ENCODE measurements around the gene EOMES. TPM values are rescaled to one million over a fixed set of nuclear protein-coding genes. Genes with fewer than 3 reads are reported as not detected.

Gene EOMES
- total and polyA plus RNA-seq, 2 of the 8 experiments (the other 6 are each of a cell fraction or from before 2014, with no cell fraction given), result 0.09 to 0.47 TPM

DNA sequence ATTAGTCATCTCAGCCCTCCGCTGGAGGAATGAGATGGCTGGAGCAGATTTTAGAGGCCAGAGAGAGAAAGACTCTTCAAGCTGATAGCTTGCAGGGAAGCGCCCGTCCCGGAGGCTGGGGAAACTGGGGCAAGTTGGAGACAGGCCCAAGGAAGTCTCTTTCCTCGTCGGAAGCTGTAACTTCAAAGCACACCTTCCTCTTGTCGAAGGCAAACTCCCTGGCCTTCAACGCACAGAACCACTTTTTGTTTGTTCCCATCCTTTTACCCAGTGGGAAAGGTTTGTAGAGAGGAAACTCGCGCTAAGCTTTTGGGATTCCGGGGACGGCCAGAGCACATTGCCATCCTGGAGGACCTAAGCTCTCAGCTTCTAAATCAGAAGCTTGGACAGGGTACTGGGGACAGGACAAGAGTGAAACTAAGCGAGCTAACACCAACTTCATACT, 900 bp upstream of the EOMES start:
- H4K8ac ChIP-seq (ENCODE audit: extremely low read depth, insufficient read depth, low read length), result no peak overlapping the region
- no peaks in the 10 kb centered on the region for H3K79me1 ChIP-seq (ENCODE audit: low read depth, low read length)
- 4% methylated on average over 13 of the region's 13 CpGs; no CpG with 5 or more reads in 1 of the 2 experiments for WGBS, 2 experiments (ENCODE audit: extremely low coverage in 1 of 2, insufficient coverage in 1 of 2, insufficient read length in 1 of 2, insufficient replicate concordance in 2 of 2, low coverage in 1 of 2, low lambda C conversion rate in 2 of 2, missing lambda C conversion rate in 1 of 2)
- POLR2A ChIA-PET (ENCODE audit: partially characterized antibody), result no interaction called here
- no peak overlapping the region for H3K23ac ChIP-seq (ENCODE audit: insufficient read length)
- peak overlapping the region in 3 of 4 experiments; percentile 46 to 64 (median 55); a peak in 4 of 8 replicates for H3K4me3 ChIP-seq (ENCODE audit: extremely low read depth in 1 of 4, insufficient read depth in 2 of 4, low read depth in 3 of 4, low read length in 4 of 4)
- CTCF ChIA-PET (ENCODE audit: partially characterized antibody), result interaction anchor here (0.6 to 6.8 kb wide), 14 partner anchors 8 to 612 kb away, joined by 3 to 70 read pairs (median 5); no protein-coding TSS in a partner anchor
- H2BK15ac ChIP-seq (ENCODE audit: low read length), result no peak overlapping the region
- H2BK12ac ChIP-seq (ENCODE audit: low read depth, low read length), result peak overlapping the region; percentile 42; the same call in 1 of the 2 replicates
- no peak overlapping the region for H2BK5ac ChIP-seq (ENCODE audit: low read depth, low read length)
- H3K4ac ChIP-seq (replicated peaks; ENCODE audit: insufficient read length, low read depth, low read length), result no peak overlapping the region
- H3K23me2 ChIP-seq (ENCODE audit: low read depth, low read length), result peaks cover 14% of the 10 kb centered on the region
- H3K14ac ChIP-seq (ENCODE audit: insufficient read length), result no peak overlapping the region
- H3K27ac ChIP-seq (ENCODE audit: low read depth, low read length), result no peak overlapping the region
- no peaks in the 10 kb centered on the region for H3K79me2 ChIP-seq (ENCODE audit: control insufficient read depth in 1 of 2, insufficient read depth in 2 of 2, low read length in 2 of 2)
- H3K27me3 ChIP-seq (replicated peaks in 1 of 4; ENCODE audit: control insufficient read depth in 3 of 4, extremely low read depth in 1 of 4, insufficient read depth in 3 of 4, low read length in 3 of 4), result peaks cover 73 to 100% (median 88%) of the 10 kb centered on the region in 4 experiments
- no peak overlapping the region for H4K91ac ChIP-seq (replicated peaks; ENCODE audit: insufficient read length, low read length)
- no peak overlapping the region for H2AK5ac ChIP-seq (ENCODE audit: low read depth, low read length)
- H3K4me1 ChIP-seq (replicated peaks in 1 of 4; ENCODE audit: control insufficient read depth in 3 of 4, insufficient read depth in 4 of 4, low read length in 3 of 4), result peaks cover 10 to 33% (median 14%) of the 10 kb centered on the region in 4 experiments
- FAIRE-seq (no peak), DNase-seq (ENCODE audit: low read depth in 1 of 2, low spot score in 2 of 2) (peak in 1 of 2 experiments; percentile 55)
- H3K56ac ChIP-seq (replicated peaks; ENCODE audit: insufficient read length, low read depth, low read length), result no peak overlapping the region
- no peaks in the 10 kb centered on the region for H3K36me3 ChIP-seq (ENCODE audit: control insufficient read depth in 2 of 4, insufficient read depth in 4 of 4, low read length in 3 of 4)
- TF ChIP-seq, protein P1, sequence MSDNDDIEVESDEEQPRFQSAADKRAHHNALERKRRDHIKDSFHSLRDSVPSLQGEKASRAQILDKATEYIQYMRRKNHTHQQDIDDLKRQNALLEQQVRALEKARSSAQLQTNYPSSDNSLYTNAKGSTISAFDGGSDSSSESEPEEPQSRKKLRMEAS (IDR thresholded peaks at IDR 0.05), result no peak
- TF ChIP-seq BRCA1 (IDR thresholded peaks at IDR 0.05; ENCODE audit: low read depth, low read length), result no peak
- TF ChIP-seq, protein P2, sequence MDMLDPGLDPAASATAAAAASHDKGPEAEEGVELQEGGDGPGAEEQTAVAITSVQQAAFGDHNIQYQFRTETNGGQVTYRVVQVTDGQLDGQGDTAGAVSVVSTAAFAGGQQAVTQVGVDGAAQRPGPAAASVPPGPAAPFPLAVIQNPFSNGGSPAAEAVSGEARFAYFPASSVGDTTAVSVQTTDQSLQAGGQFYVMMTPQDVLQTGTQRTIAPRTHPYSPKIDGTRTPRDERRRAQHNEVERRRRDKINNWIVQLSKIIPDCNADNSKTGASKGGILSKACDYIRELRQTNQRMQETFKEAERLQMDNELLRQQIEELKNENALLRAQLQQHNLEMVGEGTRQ (IDR thresholded peaks at IDR 0.05; ENCODE audit: low read length), result no peak
- TF ChIP-seq, protein P3, sequence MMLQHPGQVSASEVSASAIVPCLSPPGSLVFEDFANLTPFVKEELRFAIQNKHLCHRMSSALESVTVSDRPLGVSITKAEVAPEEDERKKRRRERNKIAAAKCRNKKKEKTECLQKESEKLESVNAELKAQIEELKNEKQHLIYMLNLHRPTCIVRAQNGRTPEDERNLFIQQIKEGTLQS (IDR thresholded peaks at IDR 0.05; ENCODE audit: insufficient read depth, low read depth, low read length), result no peak
- no peak for TF ChIP-seq BACH1 (IDR thresholded peaks at IDR 0.05; ENCODE audit: low read length)
- no peak for TF ChIP-seq YY1 (IDR thresholded peaks at IDR 0.05; ENCODE audit: low read depth, low read length)
- peak; percentile 23; the same call in 1 of the 2 replicates for TF ChIP-seq CBX8 (IDR thresholded peaks at IDR 0.05; ENCODE audit: borderline replicate concordance, low read depth, low read length)
- TF ChIP-seq TEAD4 (IDR thresholded peaks at IDR 0.05; ENCODE audit: low read depth, low read length), result no peak
- no peak overlapping the region for H4K5ac ChIP-seq (ENCODE audit: insufficient read length, low read depth, low read length)
- no peaks in the 10 kb centered on the region for H3K9me3 ChIP-seq (ENCODE audit: insufficient read depth in 2 of 2, low read depth in 1 of 2, low read length in 1 of 2)
- H3K18ac ChIP-seq (ENCODE audit: extremely low read depth, low read length), result 0 out of 2 replicates have a peak overlapping the region, but pooled peaks have one; percentile 19
- no peak overlapping the region for H2BK20ac ChIP-seq (ENCODE audit: low read length)
- H2BK120ac ChIP-seq (replicated peaks; ENCODE audit: low read depth, low read length), result no peak overlapping the region
- peaks cover 9 to 28% of the 10 kb centered on the region in 2 experiments for H4K20me1 ChIP-seq (replicated peaks in 1 of 2; ENCODE audit: control insufficient read depth in 1 of 2, insufficient read depth in 2 of 2, low read length in 2 of 2)
- H3K4me2 ChIP-seq (ENCODE audit: insufficient read depth in 1 of 2, low read depth in 2 of 2, low read length in 2 of 2), result peak overlapping the region; percentile 82 to 88
- H2AFZ ChIP-seq (ENCODE audit: low read length), result no peak overlapping the region
- H3K9ac ChIP-seq (replicated peaks in 1 of 4; ENCODE audit: extremely low read depth in 1 of 4, low read depth in 3 of 4, low read length in 3 of 4), result no peak overlapping the region

Data from H1 (cell line).